Neuron (in vitro differentiated cells): ENCODE measurements around the gene TEN1.

Experiments
- H2AFZ ChIP-seq: one replicate; pipeline ENCODE4 v1.6.1; 2013; ENCODE audit warnings: low read depth, mild to moderate bottlenecking, inconsistent platforms, low read length, moderate library complexity
- H3K27me3 ChIP-seq: one replicate; pipeline ENCODE4 v1.6.1; 2013; ENCODE audit warnings: low read length; ENCODE audit not compliant: insufficient read depth
- H3K36me3 ChIP-seq: one replicate; pipeline ENCODE4 v1.6.1; 2013; ENCODE audit warnings: low read length; ENCODE audit not compliant: insufficient read depth
- H3K4me1 ChIP-seq: one replicate; pipeline ENCODE4 v1.6.1; 2013; ENCODE audit warnings: low read length; ENCODE audit not compliant: insufficient read depth
- H3K4me3 ChIP-seq: 2 replicates; pipeline ENCODE4 v1.5.1; 2013; ENCODE audit warnings: mild to moderate bottlenecking, low read length, moderate library complexity
- H3K9me3 ChIP-seq: one replicate; pipeline ENCODE4 v1.6.1; 2013; ENCODE audit warnings: low read length

The TEN1 gene

GRCh38 chr17:75983501-75984181 is 4.6 kb downstream of the TEN1 start:
- no peak overlapping the region for H3K4me3 ChIP-seq
- H3K9me3 ChIP-seq, result no peaks in the 10 kb centered on the region
- no peaks in the 10 kb centered on the region for H3K27me3 ChIP-seq
- peaks cover 4% of the 10 kb centered on the region for H3K4me1 ChIP-seq
- peaks cover 5% of the 10 kb centered on the region for H3K36me3 ChIP-seq
- H2AFZ ChIP-seq, result no peak overlapping the region

DNA sequence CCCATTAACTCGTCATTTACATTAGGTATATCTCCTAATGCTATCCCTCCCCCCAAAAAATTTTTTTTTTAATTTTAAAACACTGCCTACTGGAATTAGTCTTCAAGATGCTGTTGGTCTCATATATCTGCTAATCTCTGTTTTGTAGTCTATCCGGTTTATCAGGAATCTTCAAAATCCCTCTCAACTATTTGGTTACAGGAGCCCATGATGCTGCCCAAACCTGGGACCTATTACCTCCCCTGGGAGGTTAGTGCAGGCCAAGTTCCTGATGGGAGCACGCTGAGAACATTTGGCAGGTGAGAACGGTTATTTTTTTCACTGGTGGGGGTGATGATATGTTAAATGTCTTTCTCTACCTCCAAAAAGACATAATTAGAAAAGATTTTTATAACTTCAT is 6.9 kb downstream of the TEN1 start:
- Histone ChIP-seq H3K9me3 (no peaks in the 10 kb centered on the region), H3K4me3 (no peak overlapping the region), H2AFZ (no peak overlapping the region), H3K36me3 (peaks cover 5% of the 10 kb centered on the region), H3K27me3 (no peaks in the 10 kb centered on the region), H3K4me1 (no peaks in the 10 kb centered on the region)

- Histone ChIP-seq H3K9me3 (no peaks in the 10 kb centered on the region), H2AFZ (no peak overlapping the region), H3K4me1 (no peaks in the 10 kb centered on the region), H3K4me3 (no peak overlapping the region), H3K27me3 (no peaks in the 10 kb centered on the region), H3K36me3 (peaks cover 5% of the 10 kb centered on the region)
Measured at GRCh38 chr17:75987041-75987440, 8.0 kb downstream of the TEN1 start.

DNA sequence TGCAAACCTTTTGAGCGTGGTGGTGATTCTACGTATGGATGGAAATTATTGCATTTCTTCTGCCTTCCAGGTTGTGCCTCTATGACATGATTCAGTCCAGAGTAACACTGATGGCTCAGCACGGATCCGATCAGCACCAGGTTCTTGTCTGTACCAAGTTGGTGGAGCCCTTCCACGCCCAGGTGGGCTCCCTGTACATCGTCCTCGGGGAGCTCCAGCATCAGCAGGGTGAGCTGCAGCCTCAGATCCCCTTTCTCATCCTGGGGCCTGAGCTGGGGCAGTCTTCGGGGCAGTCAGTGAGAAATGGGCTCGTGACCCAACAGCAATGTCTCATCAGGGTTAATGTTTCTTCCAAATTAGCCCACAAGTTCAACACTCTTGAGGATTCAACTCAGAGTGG is 12.4 kb downstream of the TEN1 start:
- H2AFZ ChIP-seq, result no peak overlapping the region
- H3K4me1 ChIP-seq, result no peaks in the 10 kb centered on the region
- H3K36me3 ChIP-seq, result peaks cover 7% of the 10 kb centered on the region
- no peaks in the 10 kb centered on the region for H3K9me3 ChIP-seq
- no peaks in the 10 kb centered on the region for H3K27me3 ChIP-seq
- H3K4me3 ChIP-seq, result no peak overlapping the region

DNA sequence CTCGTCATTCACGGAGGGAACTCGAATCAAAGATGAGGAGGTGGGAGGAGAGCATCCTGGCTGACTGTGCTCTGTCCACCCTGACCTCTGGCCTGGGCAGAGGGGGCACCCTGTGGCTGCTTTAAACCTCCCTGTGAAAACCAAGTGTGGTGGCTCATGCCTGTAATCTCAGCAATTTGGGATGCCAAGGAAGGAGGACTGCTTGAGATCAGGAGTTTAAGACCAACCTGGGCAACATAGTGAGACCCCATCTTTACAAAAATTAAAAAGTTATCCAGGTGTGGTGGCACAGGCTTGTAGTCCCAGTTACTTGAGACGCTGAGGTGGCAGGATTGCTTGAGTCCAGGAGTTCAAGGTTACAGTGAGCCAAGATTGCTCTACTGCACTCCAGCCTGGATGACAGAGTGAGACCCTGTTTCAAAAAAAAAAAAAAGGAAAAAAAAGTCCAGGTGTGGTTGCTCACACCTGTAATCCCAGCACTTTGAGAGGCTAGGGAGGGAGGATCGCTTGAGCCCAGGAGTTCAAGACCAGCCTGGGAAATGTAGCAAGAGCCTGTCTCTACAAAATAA is 15.8 kb downstream of the TEN1 start:
- no peak overlapping the region for H3K4me3 ChIP-seq
- H3K27me3 ChIP-seq, result no peaks in the 10 kb centered on the region
- no peaks in the 10 kb centered on the region for H3K9me3 ChIP-seq
- peaks cover 7% of the 10 kb centered on the region for H3K36me3 ChIP-seq
- H2AFZ ChIP-seq, result no peak overlapping the region
- no peaks in the 10 kb centered on the region for H3K4me1 ChIP-seq

DNA sequence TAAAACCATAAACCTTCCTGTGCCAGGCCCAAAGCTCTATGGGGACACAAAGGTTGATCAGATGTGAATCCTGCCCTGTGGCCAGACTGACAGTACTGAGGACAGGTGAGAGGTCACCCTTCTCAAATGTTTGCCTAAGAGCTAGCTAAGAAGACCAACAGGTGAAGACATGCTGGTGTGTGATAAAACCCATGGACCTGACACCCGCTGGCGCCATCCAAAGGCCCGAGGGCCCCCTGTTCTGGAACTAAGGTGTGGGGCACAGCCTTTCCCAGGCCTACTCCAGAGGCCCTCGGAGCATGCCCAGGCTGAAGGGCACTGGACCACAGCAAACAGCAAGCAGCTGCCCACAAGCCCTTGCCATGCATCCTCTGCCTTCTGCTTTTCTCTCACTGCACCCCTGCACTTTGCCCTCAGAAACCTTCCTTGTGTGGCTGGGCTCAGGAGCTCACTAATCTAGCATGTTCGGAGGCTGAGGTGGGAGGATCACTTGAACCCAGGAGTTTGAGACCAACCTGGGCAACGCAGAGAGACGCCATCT is 16.4 kb downstream of the TEN1 start:
- Histone ChIP-seq H3K4me1 (no peaks in the 10 kb centered on the region), H3K27me3 (no peaks in the 10 kb centered on the region), H2AFZ (no peak overlapping the region), H3K36me3 (peaks cover 7% of the 10 kb centered on the region), H3K9me3 (no peaks in the 10 kb centered on the region), H3K4me3 (no peak overlapping the region)

DNA sequence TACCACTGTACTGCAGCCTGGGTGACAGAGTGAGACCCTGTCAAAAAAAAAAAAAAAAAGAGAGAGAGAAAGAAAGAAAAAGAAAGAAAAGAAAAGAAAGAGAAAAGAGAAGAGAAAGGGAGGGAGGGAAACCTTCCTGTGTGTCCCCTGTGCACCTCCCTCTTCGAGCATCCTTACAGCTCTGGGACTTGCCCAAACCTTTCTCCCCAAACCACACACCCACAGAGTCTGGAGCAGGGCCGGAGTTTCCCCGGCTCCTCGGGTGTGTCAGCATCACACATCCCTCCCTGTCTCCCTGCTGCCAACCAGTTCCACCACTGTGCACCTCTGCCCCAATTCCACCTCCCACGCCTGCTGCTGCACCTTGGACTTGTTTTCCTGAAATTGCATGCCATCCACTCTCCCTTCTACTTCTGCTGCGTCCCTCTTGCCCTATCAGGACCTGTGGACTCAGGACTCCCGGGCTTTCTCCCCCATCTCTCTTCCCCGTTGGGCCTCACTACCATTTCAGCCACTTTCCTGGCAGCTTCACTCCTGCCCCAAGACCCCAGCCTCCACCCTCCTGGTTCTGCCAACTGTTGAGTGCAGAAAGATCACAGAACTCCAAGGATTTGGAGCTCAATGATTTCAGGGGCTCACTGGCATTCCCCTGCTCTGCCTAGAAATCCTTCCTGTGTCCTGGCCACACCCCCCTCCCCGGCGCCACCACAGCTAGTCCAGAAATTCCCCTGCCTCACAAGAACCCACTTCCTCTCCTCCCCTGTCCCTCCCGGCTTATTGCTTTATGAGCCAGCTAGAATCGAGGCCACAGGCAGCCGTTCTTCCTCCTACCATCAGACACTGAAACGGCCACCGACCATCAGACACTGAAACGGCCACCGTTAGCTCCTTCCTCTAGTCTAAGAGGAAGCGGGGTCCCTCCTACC is 17.9 kb downstream of the TEN1 start:
- Histone ChIP-seq H3K36me3 (peaks cover 13% of the 10 kb centered on the region), H2AFZ (no peak overlapping the region), H3K4me3 (no peak overlapping the region), H3K4me1 (no peaks in the 10 kb centered on the region), H3K9me3 (no peaks in the 10 kb centered on the region), H3K27me3 (no peaks in the 10 kb centered on the region)

DNA sequence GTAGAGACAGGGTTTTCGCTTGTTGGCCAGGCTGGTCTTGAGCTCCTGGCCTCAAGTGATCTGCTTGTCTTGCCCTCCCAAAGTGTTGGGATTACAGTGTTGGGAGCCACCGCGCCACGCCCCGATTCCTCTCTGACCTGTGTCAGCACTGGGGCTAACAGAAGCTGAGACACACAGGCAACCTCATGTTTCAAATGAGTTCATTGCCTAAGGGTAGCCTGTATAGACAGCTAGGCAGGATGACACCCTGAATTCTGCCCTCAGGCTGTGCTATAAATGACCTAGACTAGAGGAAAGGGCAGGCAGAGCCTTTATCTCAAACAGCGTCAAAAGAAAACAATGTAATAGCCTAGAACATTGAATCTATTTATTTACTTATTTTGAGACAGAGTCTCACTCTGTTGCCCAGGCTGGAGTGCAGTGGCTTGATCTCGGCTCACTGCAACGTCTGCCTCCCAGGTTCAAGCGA is 19.3 kb downstream of the TEN1 start:
- H3K36me3 ChIP-seq, result peaks cover 13% of the 10 kb centered on the region
- no peaks in the 10 kb centered on the region for H3K27me3 ChIP-seq
- no peaks in the 10 kb centered on the region for H3K9me3 ChIP-seq
- no peaks in the 10 kb centered on the region for H3K4me1 ChIP-seq
- no peak overlapping the region for H3K4me3 ChIP-seq
- H2AFZ ChIP-seq, result no peak overlapping the region

GRCh38 chr17:76000016-76000754 is 21.1 kb downstream of the TEN1 start:
- Histone ChIP-seq H3K4me3 (no peak overlapping the region), H3K9me3 (no peaks in the 10 kb centered on the region)

GRCh38 chr17:76000755-76001521 is 21.9 kb downstream of the TEN1 start, which contains the start of gene CDK3:
CDK3 (plus strand) TSS chr17:76000855; CDS start chr17:76001426, 571 bp downstream.
- Histone ChIP-seq H3K4me1 (no peaks in the 10 kb centered on the region), H2AFZ (no peak within 1 kb of the TSS), H3K4me3 (no peak within 1 kb of the TSS), H3K27me3 (no peaks in the 10 kb centered on the region), H3K36me3 (peaks cover 9% of the 10 kb centered on the region), H3K9me3 (no peaks in the 10 kb centered on the region)

More at GRCh38 chr17:76000016-76000754, 21.1 kb downstream of the TEN1 start:
- H3K4me1 ChIP-seq, result no peaks in the 10 kb centered on the region
- H3K27me3 ChIP-seq, result no peaks in the 10 kb centered on the region
- H3K36me3 ChIP-seq, result peaks cover 11% of the 10 kb centered on the region
- no peak overlapping the region for H2AFZ ChIP-seq

DNA sequence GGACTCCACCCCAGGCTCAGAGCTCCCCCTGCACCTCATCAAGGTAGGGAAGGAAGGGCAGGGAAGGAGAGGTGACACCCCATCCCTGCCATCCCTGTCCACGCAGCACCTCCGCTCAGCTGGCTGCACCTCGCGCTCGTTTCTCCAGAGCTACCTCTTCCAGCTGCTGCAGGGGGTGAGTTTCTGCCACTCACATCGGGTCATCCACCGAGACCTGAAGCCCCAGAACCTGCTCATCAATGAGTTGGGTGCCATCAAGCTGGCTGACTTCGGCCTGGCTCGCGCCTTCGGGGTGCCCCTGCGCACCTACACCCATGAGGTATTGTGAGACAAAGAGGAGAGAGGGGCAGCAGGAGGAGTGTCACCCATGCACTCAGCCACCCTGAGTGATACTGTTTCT is 23.1 kb downstream of the TEN1 start:
- Histone ChIP-seq H3K4me3 (no peak overlapping the region), H3K27me3 (no peaks in the 10 kb centered on the region), H3K36me3 (peaks cover 9% of the 10 kb centered on the region), H3K9me3 (no peaks in the 10 kb centered on the region), H2AFZ (no peak overlapping the region), H3K4me1 (no peaks in the 10 kb centered on the region)

GRCh38 chr17:76003915-76004314 is 24.9 kb downstream of the TEN1 start:
- Histone ChIP-seq H3K27me3 (no peaks in the 10 kb centered on the region), H3K9me3 (no peaks in the 10 kb centered on the region)

More at GRCh38 chr17:76003915-76004314, 24.9 kb downstream of the TEN1 start:
- H2AFZ ChIP-seq, result no peak overlapping the region
- no peaks in the 10 kb centered on the region for H3K4me1 ChIP-seq
- H3K4me3 ChIP-seq, result no peak overlapping the region
- H3K36me3 ChIP-seq, result peaks cover 9% of the 10 kb centered on the region
